GM12878 (cell line): ENCODE data around the gene FAM227B.

Experiments used
- CHD4 ChIP-seq: fragments of 200-600 bp; sonication (generic); IDR thresholded peaks from 2 replicates; pipeline ENCODE4 v1.6.1; 2016; ENCODE audit warnings: mild to moderate bottlenecking
- EZH2 ChIP-seq: IDR thresholded peaks from 2 replicates; pipeline ENCODE4 v1.6.1; 2012; ENCODE audit warnings: low read depth, mild to moderate bottlenecking, control low read depth, inconsistent platforms, low read length, borderline replicate concordance; ENCODE audit not compliant: control insufficient read depth
- TCF7 ChIP-seq: IDR thresholded peaks from 2 replicates; pipeline ENCODE4 v1.6.1; 2014; ENCODE audit warnings: antibody characterized with exemption, borderline replicate concordance
- TF ChIP-seq, protein P1 (sequence below): fragments of 450-650 bp; IDR thresholded peaks from 2 replicates; pipeline ENCODE4 v1.6.1; 2017; ENCODE audit warnings: antibody characterized with exemption, mild to moderate bottlenecking, moderate library complexity
- TF ChIP-seq, protein P2 (sequence below), 3 experiments: IDR thresholded peaks in 2 of 3; conservative IDR thresholded peaks in 1 of 3; 2 replicates each; pipeline ENCODE4 v1.5.1; 2011; ENCODE audit warnings: low read depth in 3 of 3, low read length in 3 of 3, mild to moderate bottlenecking in 3 of 3, control low read depth in 2 of 3, moderate library complexity in 2 of 3, inconsistent platforms in 1 of 3, mixed read lengths in 1 of 3; ENCODE audit not compliant: control insufficient read depth in 2 of 3, insufficient read depth in 1 of 3; ENCODE audit errors: extremely low read depth in 1 of 3

DNA sequence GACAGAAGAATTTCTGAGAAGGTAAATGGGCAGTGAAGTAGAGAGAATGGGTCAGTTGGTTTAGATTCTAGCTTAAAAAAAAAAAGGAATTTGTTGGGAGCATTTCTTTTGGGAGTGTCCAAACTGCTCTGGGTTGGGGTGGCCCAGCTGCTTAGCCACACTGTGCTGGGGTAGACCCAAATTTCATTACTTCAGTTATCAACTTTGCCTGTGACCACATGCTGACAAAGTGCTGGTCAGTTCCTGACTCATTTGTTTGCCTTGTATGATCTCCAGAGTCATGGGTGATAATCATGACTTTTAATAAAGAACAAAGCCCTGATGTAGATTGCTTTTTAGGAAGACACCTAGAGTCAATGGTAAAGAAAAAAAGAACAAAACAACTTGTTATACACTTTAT is 319.1 kb downstream of the FAM227B start:
- no peak for TF ChIP-seq CHD4
- TF ChIP-seq EZH2 = no peak
- TF ChIP-seq TCF7 = no peak
- TF ChIP-seq, protein P1, sequence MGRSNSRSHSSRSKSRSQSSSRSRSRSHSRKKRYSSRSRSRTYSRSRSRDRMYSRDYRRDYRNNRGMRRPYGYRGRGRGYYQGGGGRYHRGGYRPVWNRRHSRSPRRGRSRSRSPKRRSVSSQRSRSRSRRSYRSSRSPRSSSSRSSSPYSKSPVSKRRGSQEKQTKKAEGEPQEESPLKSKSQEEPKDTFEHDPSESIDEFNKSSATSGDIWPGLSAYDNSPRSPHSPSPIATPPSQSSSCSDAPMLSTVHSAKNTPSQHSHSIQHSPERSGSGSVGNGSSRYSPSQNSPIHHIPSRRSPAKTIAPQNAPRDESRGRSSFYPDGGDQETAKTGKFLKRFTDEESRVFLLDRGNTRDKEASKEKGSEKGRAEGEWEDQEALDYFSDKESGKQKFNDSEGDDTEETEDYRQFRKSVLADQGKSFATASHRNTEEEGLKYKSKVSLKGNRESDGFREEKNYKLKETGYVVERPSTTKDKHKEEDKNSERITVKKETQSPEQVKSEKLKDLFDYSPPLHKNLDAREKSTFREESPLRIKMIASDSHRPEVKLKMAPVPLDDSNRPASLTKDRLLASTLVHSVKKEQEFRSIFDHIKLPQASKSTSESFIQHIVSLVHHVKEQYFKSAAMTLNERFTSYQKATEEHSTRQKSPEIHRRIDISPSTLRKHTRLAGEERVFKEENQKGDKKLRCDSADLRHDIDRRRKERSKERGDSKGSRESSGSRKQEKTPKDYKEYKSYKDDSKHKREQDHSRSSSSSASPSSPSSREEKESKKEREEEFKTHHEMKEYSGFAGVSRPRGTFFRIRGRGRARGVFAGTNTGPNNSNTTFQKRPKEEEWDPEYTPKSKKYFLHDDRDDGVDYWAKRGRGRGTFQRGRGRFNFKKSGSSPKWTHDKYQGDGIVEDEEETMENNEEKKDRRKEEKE = no peak
- TF ChIP-seq, protein P2, sequence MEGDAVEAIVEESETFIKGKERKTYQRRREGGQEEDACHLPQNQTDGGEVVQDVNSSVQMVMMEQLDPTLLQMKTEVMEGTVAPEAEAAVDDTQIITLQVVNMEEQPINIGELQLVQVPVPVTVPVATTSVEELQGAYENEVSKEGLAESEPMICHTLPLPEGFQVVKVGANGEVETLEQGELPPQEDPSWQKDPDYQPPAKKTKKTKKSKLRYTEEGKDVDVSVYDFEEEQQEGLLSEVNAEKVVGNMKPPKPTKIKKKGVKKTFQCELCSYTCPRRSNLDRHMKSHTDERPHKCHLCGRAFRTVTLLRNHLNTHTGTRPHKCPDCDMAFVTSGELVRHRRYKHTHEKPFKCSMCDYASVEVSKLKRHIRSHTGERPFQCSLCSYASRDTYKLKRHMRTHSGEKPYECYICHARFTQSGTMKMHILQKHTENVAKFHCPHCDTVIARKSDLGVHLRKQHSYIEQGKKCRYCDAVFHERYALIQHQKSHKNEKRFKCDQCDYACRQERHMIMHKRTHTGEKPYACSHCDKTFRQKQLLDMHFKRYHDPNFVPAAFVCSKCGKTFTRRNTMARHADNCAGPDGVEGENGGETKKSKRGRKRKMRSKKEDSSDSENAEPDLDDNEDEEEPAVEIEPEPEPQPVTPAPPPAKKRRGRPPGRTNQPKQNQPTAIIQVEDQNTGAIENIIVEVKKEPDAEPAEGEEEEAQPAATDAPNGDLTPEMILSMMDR (IDR thresholded peaks at IDR 0.05 in 2 of 3, conservative IDR thresholded peaks at IDR 0.05 in 1 of 3; ENCODE audit: control insufficient read depth in 2 of 3, extremely low read depth in 1 of 3, insufficient read depth in 1 of 3, low read depth in 3 of 3, low read length in 3 of 3) = no peak
